ENCODE data around the gene EFCAB11.
"Not testable (repeated sequence)": the region's sequence is repeated elsewhere in the genome, so short reads cannot be mapped to it uniquely, and the experiment has no call there.

Gene EFCAB11

DNA sequence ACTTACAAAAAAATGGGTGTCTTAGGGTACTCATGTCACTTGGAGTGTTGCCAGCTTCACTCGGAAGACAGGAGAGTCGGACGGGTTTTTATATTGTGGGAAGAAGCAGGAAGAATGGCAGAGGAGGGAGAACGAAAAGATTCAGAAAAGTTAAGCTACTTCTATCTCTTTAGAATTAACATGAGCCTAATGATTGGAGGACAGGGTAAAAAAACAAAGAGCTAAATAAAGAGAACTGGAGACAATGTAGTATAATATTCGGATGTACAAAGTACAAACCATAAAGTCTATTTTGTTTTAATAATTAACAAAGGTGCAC, 43.9 kb downstream of the EFCAB11 start:
- no peak for DNase-seq

GRCh38 chr14:89909586-89909985, 44.9 kb downstream of the EFCAB11 start:
- DNase-seq: no peak

- no peak for DNase-seq
Measured at GRCh38 chr14:89908712-89909450, 45.6 kb downstream of the EFCAB11 start.

DNA sequence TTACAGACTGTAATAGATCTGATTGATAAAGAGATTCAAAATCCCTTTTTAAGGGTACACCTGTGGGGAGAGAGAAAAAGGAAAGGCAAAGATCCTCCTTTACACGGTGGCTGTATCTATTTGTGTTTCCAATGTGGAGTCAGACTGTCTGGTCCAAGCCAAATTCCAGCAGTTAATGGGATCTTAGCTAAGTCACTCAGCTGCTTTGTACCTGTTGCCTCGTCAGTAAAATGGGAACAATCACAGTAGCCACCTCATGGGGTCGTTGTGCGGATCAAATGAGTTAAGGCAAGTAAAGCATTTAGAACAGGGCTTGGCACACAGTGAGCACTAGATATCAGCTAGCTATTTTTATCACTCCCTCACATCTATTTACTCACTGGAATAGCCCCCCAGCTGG, 46.9 kb downstream of the EFCAB11 start:
- DNase-seq: no peak

DNA sequence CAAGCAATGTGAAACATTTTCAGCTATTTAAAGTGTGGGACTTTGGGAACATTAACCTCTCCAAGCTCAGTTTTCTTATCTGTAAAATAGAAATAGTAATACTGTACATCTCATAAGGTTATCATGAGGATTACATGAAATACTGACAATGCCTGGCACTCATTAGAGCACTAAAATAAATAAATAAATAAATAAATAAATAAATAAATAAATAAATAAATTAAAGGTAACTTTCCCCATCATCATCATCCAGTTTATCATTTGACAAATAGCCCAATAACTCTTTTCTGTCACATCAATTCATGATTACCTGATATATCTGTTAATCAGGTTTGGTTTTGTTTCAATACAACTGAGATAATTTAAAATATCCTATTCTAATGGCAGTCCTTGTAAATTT, 48.5 kb downstream of the EFCAB11 start:
- DNase-seq: no peak

DNA sequence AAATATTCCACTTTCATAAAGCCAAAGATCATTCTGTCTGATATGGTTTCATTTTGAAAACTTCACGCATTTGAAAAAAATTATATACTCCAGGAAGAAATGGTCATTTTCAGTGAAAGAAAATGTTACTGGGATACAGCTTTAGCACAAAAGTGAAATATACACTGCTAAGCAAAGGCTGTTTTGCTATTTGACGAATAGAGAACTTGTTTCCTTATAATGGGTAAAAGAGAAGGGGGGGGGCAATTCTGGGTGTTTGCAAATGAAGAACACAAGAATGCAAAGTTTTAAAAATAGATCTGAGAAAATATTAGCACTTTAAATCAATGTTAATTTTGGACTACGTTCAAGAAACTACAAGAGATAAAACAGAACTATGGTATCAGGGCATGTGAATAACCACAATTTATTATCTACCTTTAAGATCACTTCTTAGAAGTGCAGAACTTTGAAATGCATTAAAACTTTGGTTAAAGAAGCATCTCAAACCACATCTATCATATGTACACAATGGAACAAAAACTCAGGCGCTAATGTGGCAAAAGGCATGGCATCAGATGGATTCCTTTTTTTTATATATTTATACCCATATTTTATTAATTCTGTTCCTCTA, 51.1 kb downstream of the EFCAB11 start:
- no peak for DNase-seq

DNA sequence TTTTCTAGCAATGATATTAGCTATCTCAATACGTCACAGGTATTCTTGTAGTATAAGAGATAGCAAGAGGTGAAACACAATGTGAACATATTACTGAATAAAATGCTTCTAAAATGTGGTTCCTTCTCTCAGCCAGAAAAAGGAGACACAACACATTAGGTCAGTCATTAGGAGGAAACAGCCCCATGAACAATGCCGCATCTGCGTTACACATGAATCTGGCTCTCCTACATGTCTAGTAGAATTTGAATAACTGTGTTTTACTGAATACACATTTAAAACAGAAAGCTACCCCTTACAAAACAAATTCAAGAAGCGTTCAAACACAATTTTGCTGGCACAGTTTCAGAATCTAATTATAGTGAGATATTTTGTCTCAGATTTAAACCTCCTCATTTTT, 51.6 kb downstream of the EFCAB11 start:
- DNase-seq: no peak

DNA sequence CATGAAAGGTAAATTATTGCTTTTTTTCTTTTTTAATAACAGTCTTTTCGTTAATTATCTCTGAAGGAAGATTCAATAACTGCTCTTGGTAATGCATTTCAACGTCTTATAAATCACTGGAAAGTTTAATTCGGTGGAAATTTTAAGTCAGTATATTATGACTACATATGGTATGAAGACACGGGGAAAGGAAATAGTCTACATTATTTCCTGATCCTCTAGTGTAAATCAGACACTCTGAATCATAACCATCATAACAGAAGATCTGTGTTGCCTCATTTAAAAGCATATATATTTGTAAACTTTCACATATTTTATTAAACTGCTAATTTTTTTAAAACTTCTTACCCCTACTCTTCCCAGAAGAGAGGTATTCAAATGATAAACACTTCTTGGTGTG, 53.7 kb downstream of the EFCAB11 start:
- no peak for DNase-seq

DNA sequence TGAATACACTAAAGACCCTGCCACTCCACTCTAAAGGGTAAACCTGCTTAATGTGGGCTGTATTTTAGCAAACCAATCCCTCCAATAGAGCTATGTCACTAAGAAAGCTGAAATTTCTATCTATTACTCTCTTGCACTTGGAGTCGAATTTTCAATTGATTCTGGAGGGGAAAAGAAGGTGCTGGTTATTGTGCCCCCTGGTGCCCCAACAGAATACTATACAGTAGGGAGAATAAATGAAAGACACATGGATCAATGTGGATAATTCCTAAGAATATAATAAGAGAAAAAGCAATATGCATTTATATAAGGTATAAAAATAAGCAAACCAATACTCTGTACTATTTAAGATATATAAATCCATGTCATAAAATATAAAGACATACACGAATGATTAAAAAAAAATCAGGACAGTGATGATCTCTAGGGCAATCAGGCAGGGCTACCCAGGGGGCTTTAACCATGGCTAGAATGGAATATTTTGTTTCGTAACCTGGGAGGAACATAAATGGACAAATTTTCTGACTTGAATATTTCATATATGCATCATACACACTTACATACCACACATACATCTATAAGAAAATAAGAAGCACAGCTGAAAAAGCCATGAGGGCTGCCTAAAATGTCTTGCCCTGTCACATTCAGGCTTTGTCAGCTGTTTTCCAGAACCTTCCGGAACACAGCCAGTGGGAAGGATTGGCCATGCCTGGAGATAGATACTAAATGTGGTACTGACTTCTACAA, 54.4 kb downstream of the EFCAB11 start:
- DNase-seq: no peak

- DNase-seq: no peak
Measured at GRCh38 chr14:89899291-89899690, 55.2 kb downstream of the EFCAB11 start.

- not testable (repeated sequence) for DNase-seq
Measured at GRCh38 chr14:89893388-89893787, 61.1 kb downstream of the EFCAB11 start.

- DNase-seq: no peak
Measured at GRCh38 chr14:89892953-89893352, 61.6 kb downstream of the EFCAB11 start.

GRCh38 chr14:89891721-89892120, 62.8 kb downstream of the EFCAB11 start:
- DNase-seq: not testable (repeated sequence)

DNA sequence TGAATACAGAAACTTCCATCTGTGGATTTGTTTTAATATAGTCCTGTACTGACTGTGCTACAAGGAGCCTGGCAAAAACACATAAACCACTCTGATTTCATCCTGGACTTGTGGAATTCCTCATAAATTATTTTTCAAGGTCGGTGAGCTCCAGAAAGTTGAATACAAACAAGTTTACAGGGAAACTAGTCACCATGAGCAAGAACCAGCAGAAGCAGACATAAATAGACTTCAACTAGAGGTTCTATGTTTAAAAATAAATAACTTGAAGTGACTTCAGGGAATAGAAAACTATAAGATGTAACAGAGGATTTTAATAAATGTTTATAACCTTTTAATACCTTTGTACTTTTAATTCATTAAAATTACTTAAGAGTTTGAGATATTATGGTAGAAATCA, 63.5 kb downstream of the EFCAB11 start:
- no peak for DNase-seq

DNA sequence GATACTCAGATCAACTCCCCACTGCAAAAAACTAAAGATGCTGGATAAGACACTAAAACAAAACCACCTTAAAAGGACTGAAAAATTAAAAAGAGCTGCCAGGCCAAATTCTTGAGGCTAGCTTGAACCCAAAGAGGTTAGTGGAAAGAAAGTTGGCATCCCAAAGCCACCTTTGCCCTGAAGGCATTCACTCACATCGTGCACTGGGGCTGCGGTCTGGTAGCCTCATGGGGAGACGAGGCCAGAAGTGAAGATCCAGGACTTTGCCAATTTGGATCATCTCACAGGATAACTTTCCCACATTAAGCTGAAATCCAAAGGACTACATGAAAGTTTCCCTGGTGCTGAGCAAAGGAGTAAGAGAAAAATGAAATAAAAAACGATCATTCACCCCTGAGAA, 63.9 kb downstream of the EFCAB11 start:
- DNase-seq: no peak

DNA sequence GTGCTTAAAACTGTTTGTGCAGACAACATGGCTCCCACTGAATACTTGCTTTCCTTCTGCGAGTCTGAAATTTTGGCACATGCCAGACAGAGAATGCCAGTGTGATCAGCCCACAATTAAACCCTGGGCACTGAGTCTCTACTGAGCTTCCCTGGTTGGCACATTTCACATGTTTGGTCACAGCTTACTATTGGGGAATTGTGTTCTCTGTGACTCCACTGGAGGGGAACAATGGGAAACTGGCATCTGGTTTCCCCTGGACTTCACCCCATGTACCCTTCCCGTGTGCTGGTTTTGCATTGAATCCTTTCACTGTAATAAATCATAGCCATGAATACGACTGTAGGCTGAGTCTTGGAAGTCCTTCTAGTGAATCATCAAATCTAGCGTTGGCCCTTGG, 64.9 kb downstream of the EFCAB11 start:
- DNase-seq: no peak

DNA sequence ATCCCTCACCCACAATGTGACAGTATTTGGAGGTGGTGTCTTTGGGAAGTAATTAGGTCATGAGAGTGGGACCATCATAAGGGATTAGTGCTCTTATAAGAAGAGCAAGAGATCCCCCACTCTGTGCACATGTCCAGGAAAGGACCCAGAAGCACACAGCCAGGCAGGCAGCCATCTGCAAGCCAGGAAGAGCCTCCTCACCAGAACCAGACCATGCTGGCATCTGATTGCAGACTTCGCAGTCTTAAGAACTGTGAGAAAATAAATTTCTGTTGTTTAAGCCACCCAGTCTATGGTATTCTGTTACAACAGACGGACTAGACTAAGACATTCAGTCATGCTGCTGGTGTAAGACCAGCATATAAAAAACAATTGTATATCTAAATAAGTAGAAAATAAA, 69.8 kb downstream of the EFCAB11 start:
- DNase-seq: no peak

GRCh38 chr14:89881839-89882238, 72.7 kb downstream of the EFCAB11 start:
- DNase-seq: no peak

DNA sequence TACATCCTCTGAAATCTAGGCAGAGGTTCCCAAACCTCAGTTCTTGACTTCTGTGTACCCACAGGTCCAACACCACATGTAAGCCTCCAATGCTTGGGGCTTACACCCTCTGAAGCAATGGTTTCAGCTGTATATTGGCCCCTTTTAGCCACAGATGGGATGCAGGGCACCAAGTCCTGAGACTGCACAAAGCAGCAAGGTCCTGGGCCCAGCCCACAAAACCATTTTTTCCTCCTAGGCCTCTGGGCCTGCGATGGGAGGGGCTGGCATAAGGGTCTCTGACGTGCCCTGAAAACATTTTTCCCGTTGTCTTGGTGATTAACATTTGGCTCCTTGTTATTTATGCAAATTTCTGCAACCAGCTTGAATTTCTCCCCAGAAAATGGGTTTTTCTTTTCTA, 80.4 kb downstream of the EFCAB11 start:
- DNase-seq: not testable (repeated sequence)

GRCh38 chr14:89870316-89870715, 84.2 kb downstream of the EFCAB11 start:
- DNase-seq: no peak

DNA sequence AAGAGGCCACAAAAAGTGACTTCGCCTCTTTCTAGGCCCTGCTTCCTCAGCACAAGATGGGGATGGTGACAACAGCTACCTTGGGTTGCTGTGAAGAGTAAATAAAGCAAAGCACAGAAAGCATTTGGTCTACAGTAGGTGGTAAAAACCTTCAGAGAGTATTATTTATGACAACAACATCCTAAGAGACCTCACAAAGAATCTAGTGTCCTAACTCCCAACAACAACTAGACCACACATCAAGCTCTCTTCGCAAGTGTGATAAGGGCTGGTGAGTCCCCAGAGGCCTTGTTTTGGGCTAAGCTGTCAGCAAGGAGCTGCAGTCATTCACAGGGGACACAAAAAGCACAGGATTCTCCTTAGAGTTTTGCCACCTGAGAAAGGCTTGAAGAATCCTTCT, 84.9 kb downstream of the EFCAB11 start:
- no peak for DNase-seq

- no peak for DNase-seq
Measured at GRCh38 chr14:89866458-89866857, 88.1 kb downstream of the EFCAB11 start.

GRCh38 chr14:89865153-89865552, 89.4 kb downstream of the EFCAB11 start:
- DNase-seq: no peak

DNA sequence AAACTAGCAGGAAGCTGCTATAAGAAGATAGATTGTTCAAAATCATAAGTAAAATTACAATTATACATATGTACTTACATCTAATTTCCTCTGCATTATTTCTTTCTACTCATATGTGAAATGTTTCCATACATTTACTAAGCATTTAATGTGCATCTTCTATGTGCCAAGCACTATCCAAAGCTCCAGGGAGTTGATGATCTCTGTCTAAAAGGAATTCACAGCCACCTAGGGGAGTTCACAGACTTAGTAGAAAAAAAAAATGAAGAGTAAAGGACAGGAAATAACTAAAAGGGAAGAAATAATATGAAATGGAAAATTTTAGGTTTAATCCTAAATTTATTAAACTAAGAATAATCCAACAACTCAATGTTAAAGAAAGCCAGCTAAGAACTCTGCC, 91.7 kb downstream of the EFCAB11 start:
- no peak for DNase-seq

Data from activated CD4-positive, CD25-positive, alpha-beta regulatory T cell (primary cell).